NCI-H524 treated with DMSO at 0.1 percent for 48 hours (cell line): ENCODE data around the gene LHX3.

ENCODE experiments used
- DNase-seq: peaks from one replicate; lab custom pipeline; 2025; lab: John Stamatoyannopoulos, UW

The LHX3 gene

DNA sequence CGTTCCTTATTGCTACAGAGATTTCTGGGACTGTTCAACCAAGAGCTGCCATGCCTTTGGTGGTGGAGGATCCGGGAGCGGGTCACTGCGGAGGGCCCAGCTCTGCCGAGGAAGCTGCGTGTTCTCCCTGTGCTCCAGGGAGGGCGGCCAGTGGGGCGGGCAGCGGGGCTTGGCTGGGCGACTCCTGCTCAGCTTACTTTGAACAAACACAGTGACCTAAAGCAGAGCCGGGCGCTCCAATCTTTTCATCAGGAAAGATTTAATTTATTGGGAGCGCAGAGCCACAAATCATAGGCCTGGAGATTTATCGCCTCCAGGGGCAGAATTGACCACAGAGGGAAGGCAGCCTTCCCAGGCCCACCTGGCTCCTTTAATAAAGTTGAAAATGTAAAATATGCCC lies 27.7 kb downstream of the LHX3 start:
- no peak for DNase-seq

DNA sequence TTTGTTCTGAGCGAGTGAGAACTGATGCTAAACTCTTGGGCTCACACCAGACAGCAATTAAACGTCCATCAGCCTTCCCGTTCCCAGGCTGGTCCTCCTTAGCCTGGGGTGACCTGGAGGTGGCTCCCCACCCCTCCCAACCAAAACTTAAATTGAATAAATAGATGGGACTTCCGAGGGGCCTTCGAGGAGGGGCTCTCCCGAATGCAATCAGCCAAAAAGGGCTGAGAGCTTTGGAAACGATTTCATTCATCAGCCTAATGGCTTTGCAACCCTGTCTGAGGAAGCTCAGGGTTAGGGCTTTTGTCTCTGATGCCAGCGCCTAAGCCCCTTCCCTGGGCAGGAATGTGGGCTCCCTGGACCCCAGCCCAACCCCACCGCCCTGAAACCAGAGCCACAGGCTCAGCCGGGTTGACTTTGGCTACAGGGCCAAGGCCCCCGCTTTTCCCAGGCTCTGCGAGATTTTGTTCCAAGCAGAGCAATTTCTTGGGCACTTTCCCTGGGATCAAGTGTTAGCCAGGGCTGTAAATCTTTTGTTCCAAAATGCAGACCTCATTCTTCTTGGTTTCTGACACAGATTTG lies 29.2 kb downstream of the LHX3 start:
- no peak for DNase-seq

GRCh38 chr9:136174779-136175615 lies 29.9 kb downstream of the LHX3 start:
- no peak for DNase-seq

- no peak for DNase-seq
These were observed 31.2 kb downstream of the LHX3 start for GRCh38 chr9:136173648-136174290.

DNA sequence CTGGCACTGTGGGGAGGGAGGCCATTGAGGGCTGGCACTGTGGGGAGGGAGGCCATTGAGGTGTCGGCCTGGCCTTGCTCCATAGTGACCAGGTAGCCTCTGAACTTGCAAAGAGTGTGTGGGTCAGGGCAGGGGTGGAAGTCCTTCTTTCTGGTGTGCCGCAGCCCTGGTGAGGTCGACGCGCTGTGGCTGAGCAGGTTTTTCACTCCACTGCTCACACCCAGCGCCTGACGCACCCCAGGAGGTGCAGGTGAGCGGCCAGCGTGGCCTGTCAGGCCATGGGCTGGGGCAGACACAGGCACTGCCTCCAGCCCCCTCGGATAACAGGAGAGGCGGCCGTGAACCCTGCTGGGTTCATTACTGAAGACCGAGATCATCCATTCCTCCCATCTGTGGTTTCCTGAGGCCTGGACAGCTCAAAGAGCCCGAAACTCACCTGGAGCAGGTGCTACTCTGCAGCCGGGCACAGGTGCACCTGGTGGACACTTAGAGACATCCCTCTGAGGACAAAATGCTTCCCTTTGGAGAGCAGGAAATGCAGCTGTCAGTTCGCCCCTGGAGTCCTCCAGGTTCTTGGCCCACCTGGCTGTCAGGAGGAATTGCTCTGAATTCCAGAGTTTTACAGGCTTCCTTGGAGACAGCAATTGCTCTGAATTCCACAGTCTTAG lies 32.4 kb downstream of the LHX3 start:
- DNase-seq, result no peak

GRCh38 chr9:136171801-136172411 lies 33.0 kb downstream of the LHX3 start:
- no peak for DNase-seq

DNA sequence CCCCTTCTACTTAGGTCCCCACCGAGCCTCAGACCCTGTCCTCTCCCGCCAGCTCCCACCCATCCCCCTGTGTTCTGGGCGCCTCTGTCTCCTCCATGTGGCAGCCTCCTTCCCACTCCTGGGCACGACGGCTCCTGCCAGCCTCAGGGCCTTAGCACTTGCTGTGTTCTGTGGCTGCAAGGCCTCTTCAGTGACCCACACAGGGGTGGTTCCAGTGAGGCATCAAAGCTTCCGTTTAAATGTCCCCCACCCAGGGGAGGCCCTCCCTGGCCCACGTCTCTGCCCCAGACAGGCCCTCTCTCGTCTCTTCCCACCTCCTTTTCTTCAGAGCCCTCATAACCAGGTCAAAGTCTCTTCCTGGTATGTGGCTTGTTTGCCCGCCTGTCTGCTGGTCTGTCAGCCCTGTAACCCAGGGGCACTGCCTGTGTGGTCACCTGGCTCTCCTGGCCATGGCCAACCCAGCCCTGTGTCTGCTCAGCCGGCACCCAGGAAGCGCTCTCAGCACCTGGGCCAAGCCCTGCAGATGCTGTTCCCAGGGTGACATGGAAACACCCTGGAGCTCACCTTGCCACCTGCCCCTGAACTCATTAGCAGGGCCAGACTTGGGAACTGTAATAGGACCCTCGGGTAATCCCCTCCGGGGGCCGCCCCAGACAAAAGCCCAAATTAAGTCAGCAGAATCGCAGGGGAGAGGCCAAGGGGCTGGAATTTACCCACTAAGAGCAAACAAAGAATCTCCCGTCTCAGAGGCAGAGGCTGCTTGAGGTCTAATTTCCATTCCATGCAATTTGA lies 33.7 kb downstream of the LHX3 start:
- DNase-seq, result no peak

- DNase-seq, result no peak
These were observed 34.7 kb downstream of the LHX3 start for GRCh38 chr9:136170006-136170901.

DNA sequence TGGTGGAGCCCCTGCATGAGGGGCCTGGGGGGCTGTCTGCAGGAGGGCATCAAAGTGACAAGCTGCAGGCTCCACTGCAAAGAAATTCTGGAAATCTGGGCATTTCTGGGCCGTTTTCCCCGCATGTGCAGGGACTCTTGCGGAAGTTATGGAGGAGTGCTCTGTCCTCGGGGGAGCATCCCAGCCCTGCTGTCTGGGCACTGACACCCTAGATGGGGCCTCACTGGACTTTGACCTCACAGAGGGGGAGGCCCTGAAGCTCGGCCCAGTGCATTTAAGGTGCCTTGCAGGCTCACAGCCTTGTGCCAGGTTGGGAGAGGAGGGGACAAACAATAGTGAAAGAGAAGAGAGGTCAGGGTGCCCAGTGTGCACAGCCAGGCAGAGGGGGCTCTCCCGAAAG lies 35.4 kb downstream of the LHX3 start:
- no peak for DNase-seq

GRCh38 chr9:136163248-136163850 lies 41.6 kb downstream of the LHX3 start:
- DNase-seq, result no peak

GRCh38 chr9:136160995-136161610 lies 43.8 kb downstream of the LHX3 start:
- DNase-seq, result no peak

DNA sequence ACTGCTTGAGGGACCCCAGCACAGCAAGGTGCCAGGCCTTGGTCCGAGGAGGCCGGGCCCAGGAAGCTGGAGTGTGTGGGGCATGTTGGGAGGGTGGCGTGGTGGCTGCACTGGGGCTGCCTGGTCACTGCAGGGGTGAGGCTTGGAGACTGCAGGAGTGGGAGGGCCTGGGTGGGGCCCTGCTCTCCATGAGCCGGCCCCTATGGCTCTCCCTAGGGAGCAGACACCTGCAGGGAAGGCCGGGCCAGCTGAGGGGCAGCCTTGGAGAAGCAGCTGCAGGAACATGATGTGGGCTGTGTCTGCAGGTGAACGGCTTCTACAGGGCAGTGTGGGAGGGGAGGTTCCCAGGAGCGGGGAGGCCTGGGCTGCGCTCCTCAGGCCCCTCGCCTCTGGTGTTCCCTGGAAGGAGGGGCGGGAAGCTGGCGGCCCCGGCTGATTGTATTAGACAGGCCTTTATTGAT lies 44.5 kb downstream of the LHX3 start:
- DNase-seq, result no peak

DNA sequence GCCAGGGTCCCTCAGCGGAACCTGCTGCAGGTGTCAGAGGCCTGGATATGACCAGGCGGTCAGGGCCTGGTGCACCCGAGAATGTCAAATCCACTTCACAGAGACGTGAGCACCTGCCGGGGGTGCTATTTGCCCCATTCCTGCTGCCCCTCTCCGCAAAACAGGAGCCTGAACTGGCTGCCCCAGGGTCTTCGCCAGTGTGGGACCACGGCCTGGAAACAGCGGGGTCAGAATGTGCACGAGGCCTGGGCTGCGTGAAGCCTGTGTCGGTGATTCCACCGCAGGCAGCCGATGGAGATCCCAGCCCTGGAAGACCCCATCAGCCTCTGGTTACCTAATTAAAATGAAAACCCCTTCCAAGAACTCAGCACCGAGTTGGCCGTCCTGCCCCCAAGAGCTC lies 45.1 kb downstream of the LHX3 start:
- DNase-seq, result no peak

DNA sequence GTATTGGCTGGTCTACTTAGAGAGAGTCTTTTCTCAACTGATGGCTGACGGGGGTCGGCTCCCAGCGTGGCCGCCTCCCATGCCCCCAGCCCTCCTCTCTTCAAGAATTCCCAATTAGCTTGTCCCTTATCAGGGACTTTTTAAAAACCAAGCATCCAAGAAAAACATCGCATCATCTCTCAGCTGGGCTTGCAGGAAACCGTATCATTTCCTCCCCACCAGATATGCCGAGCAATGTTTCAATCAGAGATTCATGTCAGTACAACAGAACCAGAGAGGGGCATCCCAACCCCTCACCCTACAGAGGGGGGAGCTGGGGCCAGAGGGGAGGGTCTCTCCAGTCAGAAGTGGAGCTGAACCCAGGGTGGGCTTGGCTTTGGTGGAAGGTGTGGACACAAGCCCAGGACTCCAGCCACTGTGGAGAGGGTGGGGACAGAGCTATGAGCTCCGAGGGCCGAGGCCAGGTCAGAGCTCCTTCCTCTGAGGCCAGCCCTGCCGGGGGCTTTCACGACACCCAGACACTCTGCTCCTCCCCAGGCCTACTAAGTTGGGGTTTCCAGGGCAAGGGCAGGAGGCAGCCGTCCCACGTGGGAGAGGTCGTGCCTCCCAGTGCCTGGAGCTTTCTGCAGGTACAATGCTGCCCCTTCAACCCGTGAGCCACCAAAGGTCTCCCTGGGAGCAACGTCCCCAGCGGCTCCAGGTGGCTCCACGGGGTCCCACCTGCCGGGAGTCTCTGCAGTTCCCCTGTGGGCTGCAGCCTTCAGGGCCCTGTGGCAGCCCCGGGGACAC lies 47.3 kb downstream of the LHX3 start:
- no peak for DNase-seq

- no peak for DNase-seq
These were observed 48.5 kb downstream of the LHX3 start for GRCh38 chr9:136156209-136157120.

- no peak for DNase-seq
These were observed 49.4 kb downstream of the LHX3 start for GRCh38 chr9:136155576-136155975.

DNA sequence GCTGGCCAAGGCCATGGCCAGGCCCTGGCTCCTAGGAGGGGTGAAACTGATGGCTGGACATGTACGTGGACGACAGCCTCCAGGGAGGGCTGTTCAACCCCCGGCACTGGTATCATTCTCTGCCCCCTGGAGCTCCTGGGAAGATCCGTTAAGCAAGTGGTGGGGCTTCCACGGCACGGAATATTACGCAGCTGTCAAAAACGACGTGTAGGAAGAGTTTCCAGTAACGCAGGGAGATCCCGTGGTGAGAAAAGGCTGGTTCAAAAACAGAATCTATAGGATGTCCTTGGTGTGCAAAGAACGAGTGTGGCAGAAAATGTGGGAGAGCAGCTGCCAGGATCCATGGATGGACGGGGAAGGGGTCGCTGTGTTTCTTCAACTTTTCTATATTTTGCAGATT lies 50.0 kb downstream of the LHX3 start:
- DNase-seq, result no peak
